OCI-LY3 (cell line): Measurements from ENCODE around the gene KLRC3.

ENCODE experiments used
- EZH2phosphoT487 ChIP-seq: fragments of 200-600 bp; shearing (Covaris generic); IDR thresholded peaks from 2 replicates; pipeline ENCODE4 v1.6.1; 2018; ENCODE audit warnings: antibody characterized with exemption, mixed run types, low read depth
- TF ChIP-seq, protein P1 (sequence below): fragments of 200-600, 300-600 bp; sonication (generic); IDR thresholded peaks from 2 replicates; pipeline ENCODE4 v1.5.1; 2014; ENCODE audit warnings: antibody characterized with exemption, low read length, low read depth

DNA sequence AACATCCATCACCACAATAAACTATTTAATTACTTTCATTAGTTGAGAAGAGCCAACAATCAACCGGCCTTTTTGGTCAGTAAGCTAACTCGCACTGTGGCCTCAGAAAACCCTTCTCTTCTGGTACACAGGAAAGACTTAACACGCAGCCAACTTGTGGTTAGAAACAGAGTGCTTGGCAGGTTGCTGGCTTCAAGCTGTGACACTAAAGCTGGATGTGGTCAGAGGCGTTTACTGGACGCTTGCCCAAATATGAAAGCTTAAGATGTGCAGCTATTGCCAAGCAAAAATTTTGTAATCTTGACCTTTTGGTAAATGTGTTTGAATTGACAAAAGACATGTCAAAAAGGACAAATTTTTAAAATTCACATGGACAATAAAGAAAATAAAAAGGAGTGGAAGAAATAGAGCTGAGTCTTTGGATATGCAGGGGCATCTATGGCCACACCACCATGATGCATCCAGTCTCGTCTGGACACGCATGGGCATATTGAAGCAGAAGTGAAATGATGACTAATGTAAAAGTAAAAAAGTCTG lies 27.9 kb downstream of the KLRC3 start:
- TF ChIP-seq, protein P1, sequence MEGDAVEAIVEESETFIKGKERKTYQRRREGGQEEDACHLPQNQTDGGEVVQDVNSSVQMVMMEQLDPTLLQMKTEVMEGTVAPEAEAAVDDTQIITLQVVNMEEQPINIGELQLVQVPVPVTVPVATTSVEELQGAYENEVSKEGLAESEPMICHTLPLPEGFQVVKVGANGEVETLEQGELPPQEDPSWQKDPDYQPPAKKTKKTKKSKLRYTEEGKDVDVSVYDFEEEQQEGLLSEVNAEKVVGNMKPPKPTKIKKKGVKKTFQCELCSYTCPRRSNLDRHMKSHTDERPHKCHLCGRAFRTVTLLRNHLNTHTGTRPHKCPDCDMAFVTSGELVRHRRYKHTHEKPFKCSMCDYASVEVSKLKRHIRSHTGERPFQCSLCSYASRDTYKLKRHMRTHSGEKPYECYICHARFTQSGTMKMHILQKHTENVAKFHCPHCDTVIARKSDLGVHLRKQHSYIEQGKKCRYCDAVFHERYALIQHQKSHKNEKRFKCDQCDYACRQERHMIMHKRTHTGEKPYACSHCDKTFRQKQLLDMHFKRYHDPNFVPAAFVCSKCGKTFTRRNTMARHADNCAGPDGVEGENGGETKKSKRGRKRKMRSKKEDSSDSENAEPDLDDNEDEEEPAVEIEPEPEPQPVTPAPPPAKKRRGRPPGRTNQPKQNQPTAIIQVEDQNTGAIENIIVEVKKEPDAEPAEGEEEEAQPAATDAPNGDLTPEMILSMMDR: no peak
- TF ChIP-seq EZH2phosphoT487: no peak
